Ovary (tissue), 3 donors: ENCODE measurements around the gene YPEL3.

Experiments used
- EP300 ChIP-seq: sonication (generic); formaldehyde crosslinking; IDR thresholded peaks from one replicate; pipeline ENCODE4 v1.6.1; 2017; ENCODE audit warnings: antibody characterized with exemption
- TF ChIP-seq, protein P1 (sequence below), 3 donors: fragments of 450-650 bp in 2 of 3; fragments of 200-600 bp in 1 of 3; IDR thresholded peaks; one replicate each; pipeline versions ENCODE4 v1.5.1 to v1.8.0; 2016 to 2022; ENCODE audit warnings: antibody characterized with exemption in 3 of 3, mild to moderate bottlenecking in 1 of 3
- donor health status: DM: no; HTN: no; CAD: no.

DNA sequence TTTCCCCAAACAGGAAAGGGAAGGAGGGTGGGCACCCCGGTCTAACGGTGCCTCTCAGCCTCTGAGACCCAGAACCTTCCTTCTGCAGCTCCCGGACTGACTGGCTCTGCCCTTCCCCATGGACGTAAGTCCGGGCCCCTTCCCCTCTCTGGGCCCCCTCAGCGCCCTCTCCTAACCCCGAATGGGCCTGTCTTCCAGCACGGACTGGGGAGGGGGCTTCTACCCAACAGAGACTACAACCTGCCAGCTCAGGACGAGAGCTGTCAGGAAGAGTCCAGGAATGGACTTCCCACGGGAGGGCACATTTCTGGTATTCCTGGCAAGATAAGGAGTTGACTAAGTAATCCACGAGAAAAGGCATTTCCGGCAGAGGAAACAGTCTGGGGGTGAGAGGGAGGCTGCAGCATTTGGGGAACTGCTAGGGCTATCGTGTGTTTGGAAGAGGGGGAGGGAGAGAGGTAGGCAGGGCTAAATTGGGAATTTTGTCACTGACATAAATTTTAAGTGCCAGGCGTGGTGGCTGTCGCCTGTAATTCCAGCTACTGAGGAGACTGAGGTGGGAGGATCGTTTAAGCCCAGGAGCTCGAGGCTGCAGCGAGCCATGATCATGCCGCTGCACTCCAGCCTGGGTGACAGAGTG lies 42.5 kb downstream of the YPEL3 start:
- TF ChIP-seq, protein P1, sequence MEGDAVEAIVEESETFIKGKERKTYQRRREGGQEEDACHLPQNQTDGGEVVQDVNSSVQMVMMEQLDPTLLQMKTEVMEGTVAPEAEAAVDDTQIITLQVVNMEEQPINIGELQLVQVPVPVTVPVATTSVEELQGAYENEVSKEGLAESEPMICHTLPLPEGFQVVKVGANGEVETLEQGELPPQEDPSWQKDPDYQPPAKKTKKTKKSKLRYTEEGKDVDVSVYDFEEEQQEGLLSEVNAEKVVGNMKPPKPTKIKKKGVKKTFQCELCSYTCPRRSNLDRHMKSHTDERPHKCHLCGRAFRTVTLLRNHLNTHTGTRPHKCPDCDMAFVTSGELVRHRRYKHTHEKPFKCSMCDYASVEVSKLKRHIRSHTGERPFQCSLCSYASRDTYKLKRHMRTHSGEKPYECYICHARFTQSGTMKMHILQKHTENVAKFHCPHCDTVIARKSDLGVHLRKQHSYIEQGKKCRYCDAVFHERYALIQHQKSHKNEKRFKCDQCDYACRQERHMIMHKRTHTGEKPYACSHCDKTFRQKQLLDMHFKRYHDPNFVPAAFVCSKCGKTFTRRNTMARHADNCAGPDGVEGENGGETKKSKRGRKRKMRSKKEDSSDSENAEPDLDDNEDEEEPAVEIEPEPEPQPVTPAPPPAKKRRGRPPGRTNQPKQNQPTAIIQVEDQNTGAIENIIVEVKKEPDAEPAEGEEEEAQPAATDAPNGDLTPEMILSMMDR (IDR thresholded peaks at IDR 0.05): no peak
- no peak for TF ChIP-seq EP300
